Stimulated activated memory B cell treated with anti-CD40 and anti-IgM and Interleukin-4, amounts not matched to agents 10 μg/mL and 1 μg/mL and 100 μg/mL, for 72 hours (primary cell): ENCODE results near the gene AGR3.
"Not testable (repeated sequence)": the region's sequence is repeated elsewhere in the genome, so short reads cannot be mapped to it uniquely, and the experiment has no call there.

Experiments used
- ATAC-seq: fragments of 150-1000 bp; cut with Tn5 transposase; 2 replicates; pipeline ENCODE4 v1.10.0; 2021
- H3K27ac Mint-ChIP-seq: one replicate; pipeline ENCODE4 v1.8.0; 2022; ENCODE audit warnings: mild to moderate bottlenecking, mixed read lengths
- H3K27me3 Mint-ChIP-seq: one replicate; pipeline ENCODE4 v1.8.0; 2022; ENCODE audit warnings: mixed read lengths
- H3K36me3 Mint-ChIP-seq: one replicate; pipeline ENCODE4 v1.8.0; 2022; ENCODE audit warnings: mixed read lengths
- H3K4me1 Mint-ChIP-seq: one replicate; pipeline ENCODE4 v1.8.0; 2022; ENCODE audit warnings: mixed read lengths
- H3K4me3 Mint-ChIP-seq: one replicate; pipeline ENCODE4 v1.8.0; 2022; ENCODE audit warnings: mild to moderate bottlenecking, moderate library complexity, mixed read lengths
- H3K9me3 Mint-ChIP-seq: one replicate; pipeline ENCODE4 v1.8.0; 2022; ENCODE audit warnings: mixed read lengths

AGR3 gene

DNA sequence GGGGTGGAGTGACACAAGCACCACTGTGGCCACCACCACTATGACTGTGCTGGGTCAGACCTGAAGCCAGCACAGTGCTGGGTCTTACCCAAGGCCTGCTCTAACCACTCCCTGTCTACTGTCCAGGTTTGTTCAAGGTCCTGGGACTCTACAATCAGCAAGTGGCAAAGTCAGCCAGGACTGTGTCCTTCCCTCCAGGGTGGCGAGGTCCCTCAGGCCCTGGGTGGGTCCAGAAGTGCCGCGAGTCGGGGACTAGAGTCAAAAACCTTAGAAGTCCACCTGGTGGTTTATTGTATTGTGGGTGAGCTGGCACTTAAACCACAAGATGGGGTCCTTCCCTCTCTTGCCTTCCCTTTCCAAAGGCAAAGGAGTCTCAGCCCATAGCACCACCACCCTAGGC is 30.8 kb upstream of the AGR3 start:
- ATAC-seq = no peak
- H3K36me3 Mint-ChIP-seq = peaks cover 6% of the 10 kb centered on the region
- no peak overlapping the region for H3K4me3 Mint-ChIP-seq
- peaks cover 4% of the 10 kb centered on the region for H3K9me3 Mint-ChIP-seq
- H3K27me3 Mint-ChIP-seq = peaks cover 18% of the 10 kb centered on the region
- peaks cover 7% of the 10 kb centered on the region for H3K4me1 Mint-ChIP-seq
- no peak overlapping the region for H3K27ac Mint-ChIP-seq

DNA sequence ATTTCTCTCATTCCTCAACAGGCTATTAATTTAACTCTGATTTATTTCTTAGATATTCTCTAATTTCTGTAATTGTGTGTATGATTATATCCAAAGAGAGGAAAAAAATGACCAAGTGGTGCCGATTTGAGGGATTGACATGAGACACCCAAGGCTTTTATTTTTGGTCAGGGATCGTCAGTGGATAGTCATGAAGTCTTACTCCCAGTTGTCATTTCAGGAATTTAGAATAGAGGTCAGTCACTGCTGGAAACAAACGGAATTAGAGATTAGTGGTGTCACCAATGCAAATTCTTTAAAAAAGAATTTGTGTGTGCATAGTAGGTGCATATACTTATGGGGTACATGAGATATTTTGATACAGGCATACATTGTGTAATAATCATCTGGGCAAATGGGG is 26.8 kb upstream of the AGR3 start:
- Mint-ChIP-seq H3K4me3 (no peak overlapping the region), H3K4me1 (no peaks in the 10 kb centered on the region), H3K36me3 (peaks cover 6% of the 10 kb centered on the region), H3K9me3 (peaks cover 4% of the 10 kb centered on the region), H3K27me3 (peaks cover 9% of the 10 kb centered on the region), H3K27ac (no peak overlapping the region)
- ATAC-seq = no peak

DNA sequence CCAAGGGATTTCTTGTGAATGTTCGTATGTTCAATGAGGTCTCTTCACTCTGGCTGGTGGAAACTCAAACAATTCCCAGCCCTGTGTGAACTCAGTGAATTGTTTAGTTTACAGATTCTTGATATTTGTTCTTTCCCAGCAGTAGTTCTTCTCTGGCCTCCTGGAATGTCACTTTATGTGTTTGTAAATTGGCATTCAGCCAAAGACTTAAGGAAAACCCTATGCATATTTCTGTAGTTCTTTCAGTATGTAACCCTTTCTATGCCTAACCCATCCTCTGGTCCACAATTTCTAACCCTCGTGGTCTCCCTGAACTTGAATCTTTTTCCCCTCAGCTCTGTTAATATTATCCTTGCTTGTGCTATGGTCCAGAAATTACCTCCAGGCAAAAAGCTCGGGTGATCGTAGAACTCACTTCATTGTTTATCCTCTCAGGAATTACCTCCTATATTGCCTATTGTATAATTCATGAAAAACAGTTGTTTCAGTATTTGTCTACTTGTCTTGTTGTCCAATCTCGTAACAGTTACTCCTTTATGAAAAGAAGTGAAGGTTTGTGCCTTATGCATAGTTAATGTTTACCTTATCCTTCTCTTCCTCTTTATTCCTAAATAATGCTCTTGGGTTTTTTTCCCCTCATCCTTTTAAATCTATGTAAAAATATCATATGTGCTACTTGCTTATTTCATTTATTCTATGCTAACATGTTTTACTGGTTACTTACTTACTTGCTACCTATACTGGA is 23.7 kb upstream of the AGR3 start:
- H3K4me3 Mint-ChIP-seq = no peak overlapping the region
- H3K36me3 Mint-ChIP-seq = peaks cover 6% of the 10 kb centered on the region
- ATAC-seq = no peak
- H3K27me3 Mint-ChIP-seq = peaks cover 9% of the 10 kb centered on the region
- H3K27ac Mint-ChIP-seq = no peak overlapping the region
- no peaks in the 10 kb centered on the region for H3K9me3 Mint-ChIP-seq
- no peaks in the 10 kb centered on the region for H3K4me1 Mint-ChIP-seq

DNA sequence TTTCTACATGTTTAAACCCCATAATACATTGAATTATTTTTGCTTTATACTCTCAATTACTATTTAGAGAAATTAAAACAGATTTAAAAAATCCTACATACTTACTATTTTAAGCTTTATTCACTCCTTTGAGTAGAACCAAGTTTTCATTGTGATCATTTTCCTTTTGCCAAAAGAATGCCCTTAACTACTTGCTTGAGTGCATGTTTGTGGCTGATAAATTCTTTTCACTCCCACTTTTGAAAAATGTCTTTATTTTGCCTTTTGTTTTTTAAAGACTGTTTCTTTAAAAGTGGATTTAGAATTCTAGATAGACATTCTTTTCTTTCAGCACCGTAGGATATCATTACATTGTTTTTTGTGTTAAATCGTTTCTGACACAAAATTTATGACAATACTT is 22.3 kb upstream of the AGR3 start:
- no peaks in the 10 kb centered on the region for H3K9me3 Mint-ChIP-seq
- peaks cover 5% of the 10 kb centered on the region for H3K36me3 Mint-ChIP-seq
- H3K27ac Mint-ChIP-seq = no peak overlapping the region
- H3K4me3 Mint-ChIP-seq = no peak overlapping the region
- H3K4me1 Mint-ChIP-seq = no peaks in the 10 kb centered on the region
- ATAC-seq = no peak
- no peaks in the 10 kb centered on the region for H3K27me3 Mint-ChIP-seq

DNA sequence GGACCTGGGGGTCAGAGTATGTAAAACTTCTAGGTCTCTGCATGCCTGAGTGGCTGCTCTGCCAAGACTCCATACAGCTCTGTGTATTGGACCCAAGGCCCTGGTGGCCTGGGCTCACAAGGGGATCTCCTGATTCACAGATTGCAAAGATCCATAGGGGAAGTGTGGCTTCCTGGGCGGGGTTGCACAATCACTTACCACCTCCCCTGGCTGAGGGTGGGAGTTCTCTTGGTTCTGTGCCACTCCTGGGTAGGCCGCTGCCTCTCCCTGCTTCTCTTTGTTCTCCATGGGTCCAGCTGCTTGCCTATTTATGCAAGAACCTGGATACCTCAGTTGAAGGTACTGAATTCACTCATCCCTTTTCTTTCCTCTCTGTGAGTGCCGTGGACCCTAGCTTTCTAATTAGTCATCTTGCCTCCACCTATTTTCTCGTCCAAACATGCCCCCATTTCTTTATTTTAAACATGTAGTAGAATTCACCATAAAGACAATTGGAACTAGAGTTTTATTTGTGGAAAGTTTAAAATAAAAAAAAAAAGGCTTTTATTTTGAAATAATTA is 18.5 kb upstream of the AGR3 start:
- Mint-ChIP-seq H3K27ac (no peak overlapping the region), H3K27me3 (no peaks in the 10 kb centered on the region), H3K36me3 (peaks cover 5% of the 10 kb centered on the region), H3K4me1 (no peaks in the 10 kb centered on the region), H3K9me3 (no peaks in the 10 kb centered on the region), H3K4me3 (no peak overlapping the region)
- ATAC-seq = no peak

DNA sequence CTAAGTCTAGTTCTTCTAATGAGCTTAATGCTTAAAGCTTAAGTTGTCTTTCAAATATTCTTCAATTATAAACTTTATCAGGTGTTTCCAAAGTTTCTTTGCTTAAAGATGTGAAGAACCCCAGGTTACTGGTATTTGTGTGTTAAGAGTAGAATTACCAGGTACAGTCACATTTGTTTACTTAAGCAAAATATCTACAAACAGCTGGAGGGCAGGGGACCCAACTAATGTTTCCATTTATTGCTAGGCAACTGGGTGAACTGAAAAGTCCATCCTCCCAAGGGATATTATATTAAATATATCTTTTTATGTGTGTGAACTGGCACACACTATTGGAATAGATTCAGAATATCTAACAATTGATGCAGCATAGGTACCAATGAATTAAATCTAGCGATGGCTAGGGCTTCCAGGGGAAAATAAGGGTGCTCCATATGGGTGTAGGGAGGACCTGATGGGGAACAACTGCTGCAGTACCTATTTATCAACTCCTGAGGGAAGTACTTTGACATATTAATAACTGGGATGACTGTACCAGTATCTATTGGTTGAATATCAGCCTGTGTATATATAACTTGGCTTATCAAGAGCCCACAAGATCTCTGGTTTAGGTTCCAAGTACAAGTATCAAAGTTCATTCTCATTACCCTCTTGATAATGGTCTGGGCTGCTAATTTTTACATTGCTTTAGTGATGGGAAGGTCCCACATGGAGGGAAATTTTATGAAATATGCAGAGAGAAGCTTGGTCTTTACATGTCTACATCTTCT is 10.3 kb upstream of the AGR3 start:
- Mint-ChIP-seq H3K4me1 (no peaks in the 10 kb centered on the region), H3K9me3 (no peaks in the 10 kb centered on the region), H3K4me3 (no peak overlapping the region), H3K36me3 (no peaks in the 10 kb centered on the region), H3K27ac (no peak overlapping the region), H3K27me3 (no peaks in the 10 kb centered on the region)
- no peak for ATAC-seq

DNA sequence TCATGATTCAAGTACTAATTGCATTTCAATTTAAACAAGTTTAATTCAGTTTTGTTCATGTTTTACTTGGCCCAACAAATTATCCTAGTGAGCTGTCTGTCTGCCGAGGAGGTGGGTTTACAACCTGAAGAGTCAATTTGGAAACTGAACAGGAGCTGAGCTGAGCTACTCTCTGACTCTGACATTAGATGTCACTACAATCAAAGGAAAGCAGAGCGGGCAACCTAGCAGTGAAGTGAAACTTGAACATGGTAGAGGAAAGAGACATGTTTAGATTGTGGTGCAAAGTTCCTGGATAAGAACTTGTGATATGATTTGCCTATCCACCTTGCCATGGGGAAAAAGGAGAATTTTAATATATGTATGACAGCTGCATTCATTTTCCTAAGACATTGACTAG is 9.6 kb upstream of the AGR3 start:
- Mint-ChIP-seq H3K9me3 (no peaks in the 10 kb centered on the region), H3K27me3 (no peaks in the 10 kb centered on the region), H3K36me3 (no peaks in the 10 kb centered on the region), H3K4me1 (no peaks in the 10 kb centered on the region), H3K4me3 (no peak overlapping the region), H3K27ac (no peak overlapping the region)
- ATAC-seq = peak; percentile 68

DNA sequence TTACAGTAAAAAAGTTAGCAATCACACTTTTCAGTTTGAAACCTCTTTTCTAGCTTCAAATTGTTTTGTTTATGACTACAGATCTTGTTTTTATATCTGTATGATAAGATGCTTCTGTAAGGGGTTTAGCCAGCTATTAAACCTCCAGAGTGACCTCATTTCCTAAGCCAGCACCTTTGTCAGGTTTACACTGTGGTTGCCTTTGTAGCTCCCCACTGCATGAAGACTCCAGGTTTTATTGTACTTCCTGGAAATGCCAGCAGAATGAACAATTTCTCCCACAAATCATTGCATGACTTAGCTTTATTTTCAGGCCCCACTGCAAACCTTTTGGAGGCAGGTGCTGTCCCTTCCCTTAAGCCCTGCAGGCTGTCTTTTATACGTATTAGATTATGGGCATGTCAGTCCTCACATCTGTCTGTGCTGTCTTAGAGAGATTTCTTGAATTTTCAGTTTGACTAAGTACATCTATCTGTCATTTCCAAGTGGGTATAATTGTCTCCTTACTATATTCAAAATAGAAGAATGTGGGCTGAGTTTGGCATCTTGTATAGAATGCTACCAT is 8.2 kb upstream of the AGR3 start:
- no peaks in the 10 kb centered on the region for H3K36me3 Mint-ChIP-seq
- no peak for ATAC-seq
- no peaks in the 10 kb centered on the region for H3K27me3 Mint-ChIP-seq
- H3K27ac Mint-ChIP-seq = no peak overlapping the region
- no peaks in the 10 kb centered on the region for H3K4me1 Mint-ChIP-seq
- no peak overlapping the region for H3K4me3 Mint-ChIP-seq
- H3K9me3 Mint-ChIP-seq = no peaks in the 10 kb centered on the region

DNA sequence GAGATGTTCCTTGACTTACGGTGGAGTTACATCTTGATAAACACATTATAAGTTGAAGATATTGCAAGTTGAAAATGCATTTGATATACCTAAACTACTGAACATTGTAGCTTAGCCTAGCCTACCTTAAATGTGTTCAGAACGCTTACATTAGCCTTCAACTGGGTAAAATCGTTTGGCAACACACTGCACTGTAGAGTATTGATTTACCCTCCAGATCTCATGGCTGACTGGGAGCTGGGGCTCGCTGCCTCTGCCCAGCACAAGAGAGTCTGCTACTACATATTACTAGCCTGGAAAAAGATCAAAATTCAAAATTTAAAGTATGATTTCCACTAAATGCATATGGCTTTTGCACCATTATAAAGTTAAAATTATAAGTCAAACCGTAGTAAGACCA is 7.5 kb upstream of the AGR3 start:
- no peaks in the 10 kb centered on the region for H3K36me3 Mint-ChIP-seq
- H3K4me1 Mint-ChIP-seq = no peaks in the 10 kb centered on the region
- H3K9me3 Mint-ChIP-seq = no peaks in the 10 kb centered on the region
- no peak overlapping the region for H3K27ac Mint-ChIP-seq
- no peak for ATAC-seq
- no peaks in the 10 kb centered on the region for H3K27me3 Mint-ChIP-seq
- no peak overlapping the region for H3K4me3 Mint-ChIP-seq

DNA sequence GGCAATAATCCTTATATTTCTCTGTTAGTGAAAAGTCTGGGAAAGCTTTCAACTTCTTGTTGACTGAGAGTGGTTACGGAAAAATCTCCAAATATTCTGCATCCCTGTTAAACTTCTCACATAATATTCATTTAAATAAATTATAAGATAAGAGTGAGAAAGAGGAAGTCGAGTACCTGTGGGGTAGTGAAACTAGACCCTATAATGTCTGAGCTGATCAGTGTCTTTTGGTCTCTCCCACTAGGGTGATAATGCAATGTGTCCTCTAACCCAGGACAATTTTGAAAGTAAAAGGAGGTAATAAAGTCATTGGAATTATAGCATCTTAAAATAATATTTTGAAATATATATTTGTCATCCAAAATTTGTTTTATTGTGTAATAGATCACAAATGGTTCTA is 2.1 kb upstream of the AGR3 start:
- Mint-ChIP-seq H3K27ac (no peak overlapping the region), H3K4me3 (no peak overlapping the region), H3K4me1 (no peaks in the 10 kb centered on the region), H3K27me3 (no peaks in the 10 kb centered on the region), H3K36me3 (no peaks in the 10 kb centered on the region), H3K9me3 (no peaks in the 10 kb centered on the region)
- peak; percentile 70 for ATAC-seq

DNA sequence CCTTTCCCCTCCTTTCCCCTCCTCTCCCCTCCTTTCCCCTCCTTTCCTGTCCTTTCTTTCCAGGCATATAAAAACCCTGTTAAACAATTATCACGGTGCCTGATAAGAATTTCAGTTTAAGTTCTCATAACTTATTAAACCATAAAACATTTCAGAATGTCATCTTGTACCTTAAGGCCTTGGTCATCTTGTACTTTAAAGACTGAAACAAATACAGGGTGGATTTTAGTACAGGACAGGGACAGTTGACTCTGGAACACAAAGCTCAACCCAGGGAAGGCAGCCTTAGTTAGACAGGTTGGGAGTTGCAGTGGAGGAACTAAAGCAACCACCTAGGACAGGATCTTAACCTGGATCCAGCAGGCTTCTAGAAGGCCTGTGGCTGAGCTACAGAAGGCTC is 1.2 kb downstream of the AGR3 start:
- H3K27ac Mint-ChIP-seq = no peak overlapping the region
- H3K36me3 Mint-ChIP-seq = no peaks in the 10 kb centered on the region
- no peaks in the 10 kb centered on the region for H3K9me3 Mint-ChIP-seq
- H3K27me3 Mint-ChIP-seq = no peaks in the 10 kb centered on the region
- H3K4me3 Mint-ChIP-seq = no peak overlapping the region
- ATAC-seq = no peak
- no peaks in the 10 kb centered on the region for H3K4me1 Mint-ChIP-seq

DNA sequence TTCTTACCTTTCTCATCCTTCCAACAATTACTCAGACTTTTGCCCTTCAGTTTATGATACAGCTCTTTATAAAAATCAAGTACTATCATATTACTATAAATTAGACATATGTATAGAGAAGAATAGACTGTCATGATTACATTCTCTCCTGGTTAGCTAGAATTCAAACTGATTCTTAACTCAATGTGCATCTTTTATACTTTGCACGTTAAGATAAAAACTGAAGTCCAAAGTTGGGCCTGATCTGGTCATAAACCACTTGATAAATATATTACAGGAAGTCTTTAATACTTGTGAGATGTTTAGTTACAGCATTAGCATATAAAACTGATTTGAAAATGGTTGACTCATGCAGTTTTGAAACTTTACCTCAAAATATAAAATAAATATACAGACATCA is 2.6 kb downstream of the AGR3 start:
- no peak overlapping the region for H3K4me3 Mint-ChIP-seq
- ATAC-seq = no peak
- no peaks in the 10 kb centered on the region for H3K36me3 Mint-ChIP-seq
- H3K4me1 Mint-ChIP-seq = no peaks in the 10 kb centered on the region
- no peak overlapping the region for H3K27ac Mint-ChIP-seq
- H3K9me3 Mint-ChIP-seq = no peaks in the 10 kb centered on the region
- H3K27me3 Mint-ChIP-seq = no peaks in the 10 kb centered on the region

DNA sequence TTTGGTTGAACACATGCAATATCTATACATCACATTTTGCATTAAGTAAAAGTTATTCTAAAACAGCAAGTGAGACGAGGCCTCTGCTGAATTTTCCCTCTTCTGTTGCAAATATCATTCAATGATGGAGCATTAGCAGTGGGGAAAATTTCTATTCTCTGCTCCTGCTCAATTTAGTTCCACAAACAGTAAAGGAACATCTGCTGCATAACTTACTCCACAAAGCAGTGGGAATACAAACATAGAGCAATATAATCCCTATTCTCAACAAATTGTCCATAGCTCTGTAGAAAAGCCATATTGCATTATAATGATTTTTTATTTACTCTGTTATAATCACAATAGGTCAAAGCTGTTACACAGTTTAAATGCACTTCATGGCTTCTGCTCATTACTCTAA is 5.9 kb downstream of the AGR3 start:
- Mint-ChIP-seq H3K36me3 (no peaks in the 10 kb centered on the region), H3K27me3 (peaks cover 14% of the 10 kb centered on the region), H3K4me1 (no peaks in the 10 kb centered on the region), H3K9me3 (peaks cover 11% of the 10 kb centered on the region), H3K27ac (no peak overlapping the region), H3K4me3 (no peak overlapping the region)
- ATAC-seq = no peak

DNA sequence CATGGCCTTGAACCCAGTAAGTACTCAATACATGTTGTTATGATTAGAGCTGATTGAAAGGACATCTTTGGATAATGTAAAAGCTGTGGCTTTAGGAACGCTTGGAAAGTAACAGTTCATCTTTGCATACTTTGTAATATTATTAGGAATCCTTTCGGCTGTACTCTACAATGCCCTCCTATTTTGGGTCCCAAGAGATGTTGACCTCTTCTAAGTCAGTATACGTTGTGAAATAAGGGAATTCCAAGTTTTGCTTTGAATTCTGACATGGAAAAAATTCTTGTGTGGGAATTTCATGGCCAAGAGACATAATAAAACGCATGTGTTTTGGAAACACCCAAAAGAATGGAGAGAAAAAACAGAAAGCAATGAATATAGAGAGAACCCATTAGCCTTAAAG is 7.7 kb downstream of the AGR3 start:
- Mint-ChIP-seq H3K4me1 (no peaks in the 10 kb centered on the region), H3K27ac (no peak overlapping the region), H3K4me3 (no peak overlapping the region), H3K9me3 (peaks cover 11% of the 10 kb centered on the region), H3K36me3 (no peaks in the 10 kb centered on the region), H3K27me3 (peaks cover 14% of the 10 kb centered on the region)
- ATAC-seq = no peak

DNA sequence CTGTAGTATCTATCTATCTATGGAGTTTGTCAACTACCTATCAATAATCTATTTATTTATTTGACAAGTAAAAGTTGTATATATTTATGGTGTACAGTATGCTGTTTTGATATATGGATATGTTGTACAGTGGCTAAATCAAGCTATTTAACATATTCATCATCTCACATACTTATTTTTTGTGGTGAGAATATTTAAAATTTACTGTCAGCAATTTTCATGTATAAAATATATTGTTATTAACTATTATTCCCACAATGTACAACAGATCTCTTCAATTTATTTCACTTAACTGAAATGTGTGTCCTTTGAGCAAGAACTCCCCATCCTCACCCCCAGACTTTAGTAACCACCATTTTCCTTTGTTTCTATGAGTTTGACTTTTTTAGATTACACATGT is 14.5 kb downstream of the AGR3 start:
- Mint-ChIP-seq H3K36me3 (no peaks in the 10 kb centered on the region), H3K27ac (no peak overlapping the region), H3K4me3 (no peak overlapping the region), H3K4me1 (no peaks in the 10 kb centered on the region), H3K9me3 (peaks cover 7% of the 10 kb centered on the region), H3K27me3 (peaks cover 22% of the 10 kb centered on the region)
- ATAC-seq = no peak

DNA sequence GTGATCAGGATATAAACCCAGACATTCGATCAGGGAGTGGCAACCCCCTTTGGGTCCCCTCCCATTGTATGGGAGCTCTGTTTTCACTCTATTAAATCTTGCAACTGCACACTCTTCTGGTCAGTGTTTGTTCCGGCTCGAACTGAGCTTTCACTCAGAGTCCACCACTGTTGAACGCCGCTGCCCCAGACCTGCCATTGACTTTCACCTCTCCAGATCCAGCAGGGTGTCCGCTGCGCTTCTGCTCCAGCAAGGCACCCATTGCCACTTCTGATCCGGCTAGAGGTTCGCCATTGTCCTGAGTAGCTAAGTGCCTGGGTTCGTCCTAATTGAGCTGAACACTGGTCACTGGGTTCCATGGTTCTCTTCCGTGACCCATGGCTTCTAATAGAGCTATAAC is 28.6 kb downstream of the AGR3 start:
- H3K4me3 Mint-ChIP-seq, H3K36me3 Mint-ChIP-seq, ATAC-seq, H3K9me3 Mint-ChIP-seq, H3K27ac Mint-ChIP-seq, H3K27me3 Mint-ChIP-seq: not testable (repeated sequence)
- H3K4me1 Mint-ChIP-seq = peaks cover 23% of the 10 kb centered on the region
